Measurements from ENCODE around the gene SYNGR1. TPM values are rescaled to one million over a fixed set of nuclear protein-coding genes. Genes with fewer than 3 reads are reported as not detected.
A peak's percentile ranks its signal among the peaks of the same experiment; 100 is the strongest.

The SYNGR1 gene, protein sequence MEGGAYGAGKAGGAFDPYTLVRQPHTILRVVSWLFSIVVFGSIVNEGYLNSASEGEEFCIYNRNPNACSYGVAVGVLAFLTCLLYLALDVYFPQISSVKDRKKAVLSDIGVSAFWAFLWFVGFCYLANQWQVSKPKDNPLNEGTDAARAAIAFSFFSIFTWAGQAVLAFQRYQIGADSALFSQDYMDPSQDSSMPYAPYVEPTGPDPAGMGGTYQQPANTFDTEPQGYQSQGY
- total RNA-seq: not detected in 2 replicates

DNA sequence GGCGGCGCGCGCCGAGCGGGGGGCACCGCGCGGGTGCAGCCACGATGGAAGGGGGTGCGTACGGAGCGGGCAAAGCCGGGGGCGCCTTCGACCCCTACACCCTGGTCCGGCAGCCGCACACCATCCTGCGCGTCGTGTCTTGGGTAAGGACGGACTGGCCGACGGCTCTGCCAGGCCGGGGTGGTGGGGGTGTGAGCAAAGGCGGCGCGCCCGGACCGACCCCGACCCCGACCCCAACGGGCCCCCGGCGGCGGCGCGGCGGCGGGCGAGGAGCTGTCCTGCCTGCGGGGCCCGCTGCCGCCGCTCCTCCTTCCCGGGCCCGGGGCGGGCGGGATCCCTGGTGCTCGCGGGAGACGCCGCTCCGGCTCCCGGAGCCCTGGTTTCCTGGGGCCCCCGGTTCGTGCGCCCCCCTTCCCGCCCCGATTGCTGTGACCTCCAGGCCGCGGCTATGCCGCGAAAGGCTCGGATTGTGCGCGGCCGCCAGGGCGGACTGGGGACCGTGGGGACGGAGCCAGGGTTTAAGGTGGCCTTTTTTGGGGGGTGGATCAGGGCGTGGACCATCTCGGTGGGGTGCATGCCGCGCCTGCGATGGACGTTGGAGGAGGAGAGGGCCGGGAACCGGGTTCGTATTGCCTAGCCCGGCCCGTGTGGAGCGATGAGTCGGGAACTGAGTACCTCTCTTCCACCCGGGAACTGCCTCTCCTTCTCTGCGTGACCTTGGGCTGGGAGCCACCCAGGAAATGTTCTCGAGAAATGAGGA is at the start of gene SYNGR1:
Gene SYNGR1, plus strand, starts transcription at position 25 of the 760 bp plus-strand sequence. Its CDS starts 20 bp downstream, at position 45.
- no peak within 1 kb of the TSS for H3K27ac Mint-ChIP-seq
- intact Hi-C loops (cut with micrococcal nuclease): loop anchor here (10.0 kb wide), 1 partner anchor 685 kb away; no protein-coding TSS in a partner anchor
- no peaks in the 10 kb centered on the region for H3K36me3 Mint-ChIP-seq (ENCODE audit: low read depth)
- peak within 1 kb of the TSS; percentile 75 for H3K4me3 Mint-ChIP-seq
- no peaks in the 10 kb centered on the region for H3K9me3 Mint-ChIP-seq
- no peak for DNase-seq (ENCODE audit: low spot score)
- peaks cover 33% of the 10 kb centered on the region for H3K27me3 Mint-ChIP-seq (ENCODE audit: insufficient read depth)
- no peaks in the 10 kb centered on the region for H3K4me1 Mint-ChIP-seq (ENCODE audit: low read depth)

DNA sequence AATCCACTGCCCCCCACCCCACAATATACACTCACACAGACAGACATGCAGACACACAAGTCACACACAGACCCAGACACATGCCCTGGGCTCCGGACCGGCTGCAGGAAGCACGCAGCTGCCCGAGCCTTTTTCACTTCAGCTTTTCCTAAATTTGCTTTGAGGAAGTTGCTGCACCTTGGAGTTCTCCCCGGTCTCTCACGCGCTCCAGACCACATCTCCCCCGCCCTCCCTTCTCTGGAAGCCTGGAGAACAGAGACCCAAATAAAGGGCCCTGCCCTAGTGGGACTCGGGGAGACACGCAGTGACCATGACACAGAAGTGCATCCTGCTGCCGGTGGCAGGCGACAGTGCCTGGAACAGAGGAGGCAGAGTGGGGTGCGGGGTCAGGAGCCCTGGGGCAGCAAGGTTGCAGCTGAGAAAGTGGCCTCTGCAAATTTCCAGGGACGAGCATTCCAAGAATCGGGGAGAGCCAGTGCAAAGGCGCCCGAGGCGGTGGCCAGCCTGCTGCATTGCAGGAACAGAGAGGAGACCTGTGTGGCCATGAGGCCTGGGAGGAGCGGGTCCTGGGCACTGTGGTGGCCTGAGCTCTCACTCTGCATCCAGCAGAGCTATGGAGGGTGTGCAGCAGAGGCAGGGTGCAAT is 49.5 kb upstream of the SYNGR1 start:
- no peak for DNase-seq (ENCODE audit: low spot score)
- Mint-ChIP-seq H3K4me3 (no peak overlapping the region), H3K27ac (no peak overlapping the region), H3K9me3 (no peaks in the 10 kb centered on the region), H3K27me3 (ENCODE audit: insufficient read depth) (peaks cover 22% of the 10 kb centered on the region), H3K36me3 (ENCODE audit: low read depth) (no peaks in the 10 kb centered on the region), H3K4me1 (ENCODE audit: low read depth) (peaks cover 15% of the 10 kb centered on the region)
- intact Hi-C loops (cut with micrococcal nuclease): no loop called here

DNA sequence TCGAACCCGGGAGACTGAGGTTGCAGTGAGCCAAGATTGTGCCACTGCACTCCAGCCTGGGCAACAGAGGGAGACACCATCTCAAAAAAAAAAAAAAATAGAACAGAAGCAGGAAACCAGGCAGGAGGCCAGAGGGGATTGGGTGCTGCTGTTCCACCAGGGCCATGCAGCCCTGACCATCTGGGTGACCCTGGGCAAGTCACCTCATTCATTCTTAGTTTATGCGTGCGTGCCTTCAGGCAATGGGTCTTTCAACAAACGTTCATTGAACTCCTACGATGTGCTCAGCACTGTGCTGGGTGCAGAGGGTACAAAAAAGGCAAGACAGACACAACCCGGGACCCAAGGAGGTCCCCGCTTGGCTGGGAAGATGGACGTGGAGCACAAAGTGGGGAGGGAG is 48.7 kb upstream of the SYNGR1 start:
- intact Hi-C loops (cut with micrococcal nuclease): no loop called here
- peaks cover 15% of the 10 kb centered on the region for H3K4me1 Mint-ChIP-seq (ENCODE audit: low read depth)
- no peaks in the 10 kb centered on the region for H3K36me3 Mint-ChIP-seq (ENCODE audit: low read depth)

DNA sequence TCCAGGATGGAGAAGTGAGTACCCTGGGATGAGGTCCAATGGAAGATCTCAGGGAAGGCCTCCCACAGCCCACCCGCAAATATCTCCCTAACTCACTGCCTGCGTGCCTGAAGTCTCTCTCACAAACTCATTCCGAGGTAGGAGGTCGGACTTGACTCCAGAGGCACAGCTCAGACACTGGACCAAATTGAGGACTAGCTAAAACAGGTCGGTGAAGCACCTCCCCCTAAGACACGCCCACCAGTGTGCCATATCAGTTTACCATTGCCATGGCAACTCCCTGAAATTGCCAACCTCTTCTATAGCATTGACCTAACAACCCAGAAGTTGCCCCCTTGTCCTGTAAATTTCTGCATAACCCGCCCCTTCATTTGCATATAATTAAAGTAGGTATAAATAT is 47.9 kb upstream of the SYNGR1 start:
- Mint-ChIP-seq H3K27me3 (ENCODE audit: insufficient read depth) (peaks cover 22% of the 10 kb centered on the region), H3K9me3 (no peaks in the 10 kb centered on the region), H3K4me1 (ENCODE audit: low read depth) (peaks cover 15% of the 10 kb centered on the region)

More for the DNA sequence above, 48.7 kb upstream of the SYNGR1 start:
- Mint-ChIP-seq H3K27ac (no peak overlapping the region), H3K9me3 (no peaks in the 10 kb centered on the region), H3K4me3 (no peak overlapping the region), H3K27me3 (ENCODE audit: insufficient read depth) (peaks cover 22% of the 10 kb centered on the region)
- no peak for DNase-seq (ENCODE audit: low spot score)

DNA sequence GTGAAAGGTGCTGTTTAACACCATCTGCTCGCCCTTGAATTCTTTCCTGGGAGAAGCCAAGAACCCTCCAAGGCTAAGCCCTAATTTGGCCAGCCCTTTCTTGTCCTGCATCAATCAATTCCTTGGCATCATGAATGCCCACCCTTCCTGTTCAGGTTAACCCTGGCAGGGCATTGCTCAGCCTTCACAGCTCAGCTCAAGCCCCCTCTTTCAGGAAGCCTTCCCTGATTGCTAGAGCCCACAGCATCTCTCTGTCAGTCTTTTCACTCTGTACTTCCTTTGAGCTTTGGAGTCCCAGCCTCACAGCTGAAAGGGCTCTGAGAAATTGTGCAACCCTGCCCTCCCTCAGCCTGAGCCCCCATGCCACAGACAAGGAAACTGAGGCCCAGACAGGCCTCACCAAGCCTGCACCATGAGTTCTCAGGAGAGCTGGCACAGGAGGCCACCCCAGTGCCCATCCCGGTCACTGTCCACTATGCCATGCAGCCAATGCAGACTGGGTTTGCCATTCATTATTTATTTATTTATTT is 47.3 kb upstream of the SYNGR1 start:
- Mint-ChIP-seq H3K9me3 (no peaks in the 10 kb centered on the region), H3K4me3 (no peak overlapping the region), H3K36me3 (ENCODE audit: low read depth) (peaks cover 2% of the 10 kb centered on the region), H3K4me1 (ENCODE audit: low read depth) (peaks cover 15% of the 10 kb centered on the region), H3K27me3 (ENCODE audit: insufficient read depth) (peaks cover 22% of the 10 kb centered on the region), H3K27ac (no peak overlapping the region)
- DNase-seq (ENCODE audit: low spot score): no peak
- intact Hi-C loops (cut with micrococcal nuclease): no loop called here

More for the DNA sequence above, 47.9 kb upstream of the SYNGR1 start:
- no peak for DNase-seq (ENCODE audit: low spot score)
- intact Hi-C loops (cut with micrococcal nuclease): no loop called here
- no peak overlapping the region for H3K4me3 Mint-ChIP-seq
- H3K27ac Mint-ChIP-seq: no peak overlapping the region
- H3K36me3 Mint-ChIP-seq (ENCODE audit: low read depth): peaks cover 2% of the 10 kb centered on the region

DNA sequence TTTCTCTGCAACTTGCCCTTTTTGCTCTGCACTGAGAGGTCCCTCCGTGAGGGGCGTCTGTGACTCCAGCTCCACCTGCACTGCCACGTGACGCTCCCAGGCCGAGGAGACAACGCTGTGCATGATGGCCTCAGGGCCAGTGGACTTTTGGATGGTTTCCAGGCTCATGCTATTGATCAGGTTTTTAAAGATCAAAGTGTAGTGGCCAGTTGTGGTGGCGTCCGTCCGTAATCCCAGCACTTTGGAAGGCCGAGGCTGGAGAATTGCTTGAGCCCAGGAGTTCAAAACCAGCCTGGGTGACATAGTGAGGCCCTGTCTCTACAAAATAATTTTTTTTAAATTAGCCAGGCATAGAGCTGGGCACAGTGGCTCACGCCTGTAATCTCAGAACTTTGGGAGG is 46.4 kb upstream of the SYNGR1 start:
- no peak for DNase-seq (ENCODE audit: low spot score)
- peaks cover 16% of the 10 kb centered on the region for H3K27me3 Mint-ChIP-seq (ENCODE audit: insufficient read depth)
- peaks cover 2% of the 10 kb centered on the region for H3K36me3 Mint-ChIP-seq (ENCODE audit: low read depth)
- intact Hi-C loops (cut with micrococcal nuclease): no loop called here
- no peaks in the 10 kb centered on the region for H3K9me3 Mint-ChIP-seq
- peaks cover 15% of the 10 kb centered on the region for H3K4me1 Mint-ChIP-seq (ENCODE audit: low read depth)
- no peak overlapping the region for H3K27ac Mint-ChIP-seq
- no peak overlapping the region for H3K4me3 Mint-ChIP-seq

DNA sequence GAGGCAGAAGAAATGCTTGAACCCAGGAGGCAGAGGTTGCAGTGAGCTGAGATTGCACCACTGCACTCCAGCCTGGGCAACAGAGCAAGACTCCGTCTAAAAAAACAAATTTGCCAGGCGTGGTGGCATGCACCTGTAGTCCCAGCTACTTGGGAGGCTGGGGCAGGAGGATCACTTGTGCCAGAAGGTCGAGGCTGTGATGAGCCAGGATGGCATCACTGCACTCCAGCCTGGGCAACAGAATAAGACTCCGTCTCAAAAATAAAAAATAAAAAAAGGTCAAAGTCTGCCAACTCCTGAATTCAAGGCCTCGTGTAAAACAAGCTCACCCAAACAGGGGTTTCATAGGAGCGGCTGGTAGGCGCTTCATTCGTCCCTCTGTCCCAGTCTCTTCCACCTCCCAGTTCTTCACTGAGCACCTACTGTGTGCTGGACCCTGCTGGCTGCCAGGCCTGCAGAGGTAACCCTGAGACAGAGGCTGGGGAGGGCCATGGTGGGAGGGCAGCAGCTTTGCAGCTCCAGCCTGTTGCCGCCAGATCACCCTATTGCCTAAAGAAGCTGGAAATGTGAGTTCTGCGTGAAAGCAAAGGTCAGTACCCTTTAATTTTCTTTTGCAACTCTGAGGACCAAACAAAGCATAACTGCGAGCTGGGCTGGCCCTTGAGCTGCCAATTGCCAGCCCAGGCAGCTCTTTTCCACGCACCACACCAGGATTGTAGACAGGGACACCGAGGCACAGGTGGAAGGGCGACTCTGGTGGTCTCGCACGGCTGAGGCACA is 45.7 kb upstream of the SYNGR1 start:
- Mint-ChIP-seq H3K36me3 (ENCODE audit: low read depth) (peaks cover 2% of the 10 kb centered on the region), H3K4me1 (ENCODE audit: low read depth) (peaks cover 20% of the 10 kb centered on the region), H3K27me3 (ENCODE audit: insufficient read depth) (peaks cover 16% of the 10 kb centered on the region), H3K4me3 (no peak overlapping the region), H3K9me3 (no peaks in the 10 kb centered on the region), H3K27ac (no peak overlapping the region)
- intact Hi-C loops (cut with micrococcal nuclease): no loop called here
- no peak for DNase-seq (ENCODE audit: low spot score)

DNA sequence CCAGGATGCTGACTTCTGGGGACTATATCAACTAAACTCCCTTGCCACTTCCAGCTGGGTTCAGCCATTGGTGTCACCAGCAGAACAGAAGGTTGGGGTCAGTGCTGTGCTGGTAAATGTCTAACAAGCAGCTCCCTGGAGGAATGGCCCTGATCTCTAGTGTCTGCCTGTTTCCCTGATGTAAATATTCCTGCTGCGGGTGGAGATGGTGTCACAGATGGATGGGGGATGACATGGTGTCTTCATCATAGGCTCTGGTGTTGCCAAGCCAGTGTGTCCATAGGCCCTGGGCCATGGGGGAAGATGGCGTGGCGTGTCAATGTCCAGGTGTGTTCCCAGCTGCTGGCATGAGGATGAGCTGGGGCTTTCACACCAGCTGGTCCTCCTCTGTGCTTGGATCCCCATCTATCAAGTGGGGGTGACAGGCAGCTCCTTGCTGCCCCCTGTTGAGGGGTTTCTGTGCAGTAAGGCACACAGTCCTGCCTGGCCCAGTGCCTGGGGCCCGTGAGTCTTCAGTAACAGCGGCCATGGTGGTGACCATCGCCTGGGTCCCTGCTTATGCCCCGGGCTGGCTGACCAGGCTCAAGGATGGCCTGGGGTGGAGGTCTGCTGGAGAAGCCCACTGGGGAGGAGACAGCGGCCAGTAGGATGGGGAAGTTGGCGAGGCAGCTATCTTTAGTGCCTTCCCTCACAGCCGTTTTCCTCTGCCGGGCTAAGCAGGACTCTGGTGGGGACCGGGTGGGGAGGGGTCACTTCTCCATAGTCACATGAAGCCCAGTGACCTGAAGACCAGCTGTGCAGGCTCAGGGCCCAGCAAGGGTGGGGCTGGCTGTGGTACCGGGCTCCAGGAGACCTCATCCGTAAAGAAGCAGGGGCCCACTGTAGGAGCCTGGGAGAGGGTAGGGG is 43.1 kb upstream of the SYNGR1 start:
- H3K4me3 Mint-ChIP-seq: no peak overlapping the region
- H3K36me3 Mint-ChIP-seq (ENCODE audit: low read depth): peaks cover 7% of the 10 kb centered on the region
- no peak overlapping the region for H3K27ac Mint-ChIP-seq
- H3K27me3 Mint-ChIP-seq (ENCODE audit: insufficient read depth): no peaks in the 10 kb centered on the region
- peaks cover 12% of the 10 kb centered on the region for H3K4me1 Mint-ChIP-seq (ENCODE audit: low read depth)
- no peaks in the 10 kb centered on the region for H3K9me3 Mint-ChIP-seq
- intact Hi-C loops (cut with micrococcal nuclease): loop anchor here (1.0 to 5.0 kb wide), 2 partner anchors 135 to 299 kb away; no protein-coding TSS in a partner anchor
- peak; percentile 31 for DNase-seq (ENCODE audit: low spot score)

DNA sequence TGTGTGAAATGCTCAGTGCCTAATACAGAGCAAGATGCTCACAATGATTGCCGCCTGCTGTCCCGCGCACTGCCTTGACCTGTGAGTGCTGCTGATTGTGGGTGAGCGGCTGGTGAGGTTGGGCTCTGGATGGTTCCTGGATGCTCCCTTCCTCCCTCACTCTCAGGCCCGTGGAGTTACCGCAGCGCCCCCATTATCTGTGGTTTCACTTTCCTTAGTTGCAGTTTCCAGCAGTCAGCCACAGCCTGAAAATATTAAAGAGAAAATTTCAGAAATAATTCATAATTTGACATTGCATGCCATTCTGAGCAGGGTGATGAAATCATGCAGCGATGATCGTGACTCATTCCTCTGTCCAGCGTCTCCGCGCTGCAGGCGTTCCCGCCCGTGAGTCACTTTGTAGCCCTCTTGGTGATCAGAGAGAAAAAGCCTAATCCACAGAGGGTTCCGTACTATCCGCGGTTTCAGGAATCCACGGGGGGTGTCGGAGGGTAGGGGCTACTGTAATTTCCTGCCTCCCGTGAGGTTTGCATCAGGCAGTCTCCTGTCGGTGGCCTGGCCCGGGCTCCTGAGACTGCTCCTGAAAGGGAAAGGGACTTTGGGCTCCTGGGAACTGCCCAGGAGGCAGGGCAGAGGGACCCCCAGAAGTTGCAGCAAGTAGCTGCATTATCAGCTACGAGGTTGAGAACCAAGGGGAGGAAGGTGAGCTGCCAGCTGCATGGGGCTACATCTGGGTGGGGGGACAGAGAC is 41.0 kb upstream of the SYNGR1 start:
- intact Hi-C loops (cut with micrococcal nuclease): loop anchor here (5.0 kb wide), 1 partner anchor 301 kb away; no protein-coding TSS in a partner anchor
- H3K4me3 Mint-ChIP-seq: no peak overlapping the region
- no peaks in the 10 kb centered on the region for H3K9me3 Mint-ChIP-seq
- no peak for DNase-seq (ENCODE audit: low spot score)
- no peaks in the 10 kb centered on the region for H3K27me3 Mint-ChIP-seq (ENCODE audit: insufficient read depth)
- H3K27ac Mint-ChIP-seq: no peak overlapping the region
- peaks cover 17% of the 10 kb centered on the region for H3K4me1 Mint-ChIP-seq (ENCODE audit: low read depth)
- peaks cover 23% of the 10 kb centered on the region for H3K36me3 Mint-ChIP-seq (ENCODE audit: low read depth)

DNA sequence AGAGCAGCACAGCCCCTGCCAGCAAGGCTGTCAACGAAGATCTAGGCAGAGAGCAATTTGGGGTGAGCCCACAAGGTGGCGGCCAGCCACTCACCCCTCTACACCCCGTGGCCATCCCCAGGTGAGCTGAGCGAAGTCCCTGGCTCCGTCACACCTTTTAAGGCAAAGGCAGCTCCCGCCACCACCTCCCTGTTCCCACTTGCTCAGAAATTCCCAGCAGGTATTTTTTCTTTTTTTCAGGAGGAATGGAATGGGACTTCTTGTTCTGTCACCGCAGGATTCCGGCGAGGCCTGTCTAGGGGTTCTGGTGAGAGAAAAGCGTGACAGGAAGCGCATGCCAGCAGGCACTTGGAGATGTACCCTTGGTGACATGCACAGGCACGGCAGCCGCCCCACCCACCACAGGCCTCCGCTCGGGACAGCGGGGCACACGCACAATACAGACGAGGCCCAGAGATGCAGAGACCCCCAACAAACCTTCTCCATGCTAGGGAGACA is 40.4 kb upstream of the SYNGR1 start:
- intact Hi-C loops (cut with micrococcal nuclease): loop anchor here (5.0 kb wide), 1 partner anchor 302 kb away; no protein-coding TSS in a partner anchor
- H3K9me3 Mint-ChIP-seq: no peaks in the 10 kb centered on the region
- no peaks in the 10 kb centered on the region for H3K27me3 Mint-ChIP-seq (ENCODE audit: insufficient read depth)
- peaks cover 28% of the 10 kb centered on the region for H3K36me3 Mint-ChIP-seq (ENCODE audit: low read depth)
- no peak for DNase-seq (ENCODE audit: low spot score)
- no peak overlapping the region for H3K27ac Mint-ChIP-seq
- peaks cover 17% of the 10 kb centered on the region for H3K4me1 Mint-ChIP-seq (ENCODE audit: low read depth)
- H3K4me3 Mint-ChIP-seq: no peak overlapping the region

Data from activated T-helper 1 cell treated with anti-CD3 and anti-CD28 coated beads, Interleukin-12 subunit alpha, Interleukin-12 subunit beta, Interleukin-2, Interleukin-4 antibody, amounts not matched to agents 30 ng/mL and 10 ng/mL and 1 ng/mL, durations not matched to agents 14 hours and 24 hours and 36 hours (primary cell).